ENCODE data around the gene ZNF280A.

DNA sequence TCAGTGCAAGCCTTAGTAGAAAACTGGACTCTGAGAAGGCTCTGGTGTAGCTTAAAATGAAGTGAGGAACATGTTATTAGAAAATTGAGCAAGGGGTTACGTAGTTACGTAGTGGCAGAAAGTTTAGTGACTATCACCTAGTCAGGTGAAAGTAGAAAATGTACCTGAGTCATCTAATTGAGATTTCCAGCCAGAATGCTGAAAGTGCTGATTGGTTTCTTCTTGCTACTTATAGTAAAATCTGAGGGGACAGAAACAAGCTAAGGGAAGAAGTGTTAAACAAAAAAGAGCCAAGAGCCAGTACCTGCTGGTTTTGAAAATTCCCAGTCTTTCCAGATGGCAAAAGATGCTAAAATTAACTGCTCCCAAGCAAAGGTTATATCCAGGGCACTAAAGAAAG is 41.0 kb downstream of the ZNF280A start:
- TF ChIP-seq GATA1 (IDR thresholded peaks at IDR 0.05; ENCODE audit: low read depth, low read length) (no peak), POLR2A (IDR thresholded peaks at IDR 0.05; ENCODE audit: low read length) (no peak)

Data from erythroblast (primary cell).